GM21515 (cell line): ENCODE results near the gene SMIM32.

Experiments
- ATAC-seq: cut with Tn5 transposase; IDR thresholded peaks from one replicate; pipeline ENCODE4 v1.9.1; 2021; ENCODE audit not compliant: unreplicated experiment

Gene SMIM32

GRCh38 chr5:136208916-136209315, 16.0 kb upstream of the SMIM32 start:
- no peak for ATAC-seq

GRCh38 chr5:136207631-136208030, 14.7 kb upstream of the SMIM32 start:
- ATAC-seq = no peak

- no peak for ATAC-seq
These were observed 13.4 kb upstream of the SMIM32 start for GRCh38 chr5:136206361-136206760.

DNA sequence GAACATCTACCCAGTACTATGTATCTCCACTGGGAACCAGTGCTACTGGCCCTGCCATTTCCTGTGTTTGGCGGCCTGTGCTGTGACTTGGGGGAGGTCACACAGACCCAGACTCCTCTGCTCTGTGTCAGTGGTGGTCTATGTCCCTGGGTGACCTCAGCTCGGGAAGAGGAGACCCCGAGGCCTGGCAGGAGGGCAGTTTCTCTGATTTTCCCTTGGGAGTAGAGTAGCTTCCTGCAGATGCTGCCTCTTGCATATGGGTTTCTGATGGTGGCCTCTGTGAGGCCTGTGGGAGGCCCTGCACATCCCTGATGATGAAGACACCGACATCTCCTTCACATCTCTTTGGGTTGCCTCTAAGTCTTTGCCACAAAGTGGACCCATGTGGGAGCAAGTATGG, 13.0 kb upstream of the SMIM32 start:
- ATAC-seq = no peak

DNA sequence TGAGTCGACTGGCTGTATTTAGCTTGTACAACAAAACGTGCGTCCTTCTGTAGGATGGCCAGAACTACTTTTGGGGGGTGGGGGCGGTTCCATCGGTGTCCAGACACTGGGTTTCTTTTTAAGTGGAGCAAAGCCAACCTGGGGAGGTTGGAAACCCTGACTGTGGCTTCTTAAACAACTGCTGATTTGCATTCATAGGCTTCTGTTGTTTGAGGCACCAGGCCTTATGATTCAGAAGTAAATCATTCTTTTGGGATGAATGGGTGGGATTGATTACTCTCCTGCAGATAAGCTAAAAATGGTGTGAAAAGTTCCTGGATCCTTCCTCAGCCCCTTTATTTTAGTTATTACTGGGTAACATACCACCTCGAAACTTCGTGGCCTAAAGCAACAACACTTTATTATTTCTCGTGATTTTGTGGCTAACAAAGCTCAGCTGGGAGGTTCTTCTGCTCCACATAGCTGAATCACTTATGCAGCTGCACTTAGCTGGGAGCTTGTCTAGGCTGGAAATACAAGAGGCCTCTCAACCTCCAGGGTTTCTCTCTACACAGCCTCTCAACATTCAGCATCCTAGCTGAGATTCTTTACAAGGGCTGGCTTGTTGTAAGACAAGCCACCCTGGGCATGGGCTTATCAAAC, 12.2 kb upstream of the SMIM32 start:
- ATAC-seq = no peak

GRCh38 chr5:136203303-136203922, 10.5 kb upstream of the SMIM32 start:
- ATAC-seq = no peak

DNA sequence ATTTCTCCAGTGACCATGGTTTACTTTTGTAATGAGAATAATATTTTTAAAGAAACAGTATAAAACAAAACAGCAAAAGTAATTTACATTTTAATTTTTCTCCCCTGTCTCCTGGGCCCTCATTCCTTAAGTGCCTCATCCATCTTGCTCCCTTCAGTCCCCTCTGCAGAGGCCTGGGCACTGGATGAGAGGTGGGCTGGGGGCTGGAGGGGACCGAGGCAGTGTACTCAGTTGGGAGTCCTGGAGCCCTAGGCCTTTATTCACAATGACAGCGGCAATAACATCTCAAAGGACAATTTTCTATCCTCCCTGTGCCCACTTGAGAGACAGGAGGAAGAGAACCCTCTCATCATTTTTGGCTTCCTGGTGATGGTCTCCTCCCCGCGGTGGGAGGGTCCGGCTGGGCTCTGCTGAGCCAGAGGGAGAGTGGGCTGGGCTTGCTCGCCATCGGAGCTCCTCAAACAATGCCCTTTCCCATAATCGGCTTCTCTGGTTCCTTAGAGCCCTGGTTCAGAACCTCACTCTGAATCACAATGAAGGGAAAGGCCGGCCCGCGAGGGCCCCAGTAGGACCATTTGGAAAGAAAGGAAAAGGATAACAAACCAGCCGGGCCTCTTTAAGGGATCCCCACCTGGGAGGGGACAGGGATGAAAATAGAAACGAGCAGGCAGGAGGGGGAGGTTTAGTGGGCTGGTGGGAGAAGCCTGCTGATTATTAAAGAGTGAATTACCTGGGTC, 9.7 kb upstream of the SMIM32 start:
- no peak for ATAC-seq

GRCh38 chr5:136201870-136202269, 8.9 kb upstream of the SMIM32 start:
- ATAC-seq = no peak

- ATAC-seq = no peak
These were observed 7.8 kb upstream of the SMIM32 start for GRCh38 chr5:136200761-136201160.

- ATAC-seq = no peak
These were observed 7.2 kb upstream of the SMIM32 start for GRCh38 chr5:136200130-136200529.

- no peak for ATAC-seq
These were observed 6.4 kb upstream of the SMIM32 start for GRCh38 chr5:136199408-136199807.

- no peak for ATAC-seq
These were observed 5.5 kb upstream of the SMIM32 start for GRCh38 chr5:136198453-136198852.

GRCh38 chr5:136197462-136198142, 4.6 kb upstream of the SMIM32 start:
- ATAC-seq = no peak

- no peak for ATAC-seq
These were observed 3.2 kb upstream of the SMIM32 start for GRCh38 chr5:136195971-136196820.

- ATAC-seq = no peak
These were observed 1.6 kb upstream of the SMIM32 start for GRCh38 chr5:136194576-136194975.

DNA sequence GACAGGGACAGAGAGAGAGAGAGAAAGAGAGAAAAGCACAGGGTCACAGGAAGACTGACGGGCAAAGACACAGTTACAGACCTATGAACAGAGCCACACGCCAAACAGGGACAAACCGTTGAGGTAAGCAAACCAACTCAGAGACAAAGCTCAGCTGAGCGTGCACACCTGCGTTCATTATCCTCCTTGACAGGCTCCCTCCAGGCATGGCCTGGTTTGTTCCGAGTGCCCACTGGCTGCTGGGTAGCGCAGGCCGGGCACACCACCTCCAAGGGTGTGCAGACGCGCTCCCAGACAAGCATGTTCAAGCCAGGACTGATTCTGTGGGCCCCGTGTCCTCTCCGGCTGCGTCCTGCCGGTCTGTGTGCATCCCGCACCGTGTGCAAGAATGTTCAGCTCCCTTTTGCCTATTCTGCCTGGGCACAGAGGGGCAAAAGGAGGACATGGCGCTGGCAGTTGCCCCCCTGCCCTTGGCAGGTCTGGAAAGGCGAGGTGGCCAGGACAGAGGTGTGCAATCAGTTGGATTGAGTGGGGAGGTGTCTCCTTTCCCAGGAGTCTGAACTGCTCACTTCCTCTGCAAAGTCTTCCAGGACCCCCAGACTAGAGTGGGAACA, 467 bp upstream of the SMIM32 start:
- no peak for ATAC-seq

DNA sequence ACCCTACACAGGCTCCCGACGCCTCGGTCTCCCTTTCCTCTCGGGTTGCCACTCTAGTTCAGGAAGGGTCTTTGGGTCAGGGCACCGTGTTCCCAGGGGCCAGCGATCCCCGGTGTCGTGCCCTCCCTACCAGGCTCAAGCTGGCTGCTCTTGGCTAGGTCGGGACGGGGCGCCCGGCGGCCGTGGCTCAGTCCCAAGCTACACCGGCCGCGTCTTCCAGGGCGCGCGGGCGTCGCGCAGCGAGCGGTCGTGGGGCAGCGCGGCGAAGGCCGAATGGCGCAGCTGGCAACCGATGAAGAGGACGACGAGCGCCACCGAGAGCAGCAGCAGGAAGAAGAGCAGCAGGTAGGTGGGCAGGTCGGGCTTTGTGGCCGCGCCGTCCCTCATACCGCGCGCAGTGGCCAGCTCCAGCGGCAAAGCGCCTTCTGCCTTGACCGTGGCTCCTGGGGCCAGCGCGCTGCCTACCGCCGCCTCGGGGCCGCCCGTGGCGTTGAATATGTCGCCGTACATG, 892 bp downstream of the SMIM32 start:
- ATAC-seq = no peak

DNA sequence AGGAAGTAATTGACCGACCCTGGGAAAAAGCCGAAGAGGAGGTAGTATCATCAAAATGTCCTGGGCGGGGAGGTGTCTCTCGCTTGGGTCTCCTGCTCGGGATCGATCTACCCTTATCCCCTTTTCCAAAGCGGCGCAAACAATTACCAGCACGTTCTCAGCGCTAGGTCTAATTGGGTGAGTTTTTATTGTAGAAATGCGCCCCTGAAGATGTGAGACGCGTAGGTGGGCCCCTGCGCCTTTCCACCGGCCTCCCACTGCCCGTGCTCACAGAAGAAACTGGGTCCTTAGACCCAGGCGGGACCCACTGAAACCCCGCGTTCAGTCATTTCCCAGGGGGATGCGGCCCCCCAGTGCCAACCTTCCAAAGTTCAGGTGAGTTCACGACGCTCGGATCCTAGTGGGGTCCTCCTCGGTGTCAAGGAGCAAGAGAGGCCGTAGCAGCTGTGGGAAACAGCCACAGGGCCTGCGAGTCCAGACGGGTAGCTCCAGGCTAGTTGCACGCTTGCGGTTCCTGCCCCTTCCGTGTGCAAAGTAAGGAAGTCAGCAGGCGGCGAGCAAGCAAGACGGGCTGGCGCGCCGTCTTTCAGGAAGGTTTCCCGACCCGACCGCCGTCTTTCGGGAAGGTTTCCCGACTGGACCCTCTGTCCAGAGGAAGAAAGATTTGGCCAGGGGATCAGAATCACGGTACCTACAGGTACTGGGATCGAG, 1.5 kb downstream of the SMIM32 start:
- no peak for ATAC-seq

GRCh38 chr5:136190904-136191303, 2.1 kb downstream of the SMIM32 start:
- ATAC-seq = no peak
